GM21528 (cell line): Measurements from ENCODE around the gene TMPRSS9.

Source experiments
- ATAC-seq: cut with Tn5 transposase; IDR thresholded peaks from one replicate; pipeline ENCODE4 v1.9.1; 2021; ENCODE audit warnings: mild to moderate bottlenecking, moderate library complexity; ENCODE audit not compliant: unreplicated experiment, low FRiP score

TMPRSS9 gene

DNA sequence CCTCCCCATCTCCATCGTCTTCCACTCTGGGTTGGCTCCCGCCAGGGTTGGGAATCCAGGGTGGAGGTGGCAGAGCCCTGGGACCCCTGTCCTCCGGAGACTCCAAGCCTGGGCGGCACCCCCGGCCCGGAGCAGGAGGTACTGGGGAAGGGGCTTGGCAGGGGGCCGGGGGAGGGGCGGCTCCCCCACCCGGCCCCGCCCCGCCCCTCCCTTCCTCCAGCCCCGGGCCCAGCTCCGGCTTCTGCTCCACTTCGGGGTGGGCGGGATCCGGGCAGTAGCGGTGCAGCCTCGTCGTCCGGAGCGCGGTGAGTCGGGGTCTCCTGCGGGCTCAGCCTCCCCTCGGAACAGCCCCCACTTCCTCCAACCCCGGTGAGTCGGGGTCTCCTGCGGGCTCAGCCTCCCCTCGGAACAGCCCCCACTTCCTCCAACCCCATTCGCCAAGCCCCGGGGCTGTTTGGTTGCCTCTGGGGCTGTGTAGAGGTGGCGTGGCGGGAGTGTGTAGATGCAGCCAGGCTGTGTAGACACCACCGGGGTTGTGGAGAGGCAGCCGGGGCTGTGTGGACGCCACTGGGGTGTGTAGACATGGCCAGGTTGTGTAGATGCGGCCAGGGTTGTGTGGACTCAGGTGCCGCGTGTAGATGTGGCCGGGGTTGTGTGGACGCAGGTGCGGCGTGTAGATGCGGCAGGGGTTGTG lies at the start of gene TMPRSS9:
Gene TMPRSS9 (plus strand): TSS at position 274 of the 694 bp plus-strand sequence. CDS start 29,521 bp downstream, outside the sequence.
- no peak for ATAC-seq

DNA sequence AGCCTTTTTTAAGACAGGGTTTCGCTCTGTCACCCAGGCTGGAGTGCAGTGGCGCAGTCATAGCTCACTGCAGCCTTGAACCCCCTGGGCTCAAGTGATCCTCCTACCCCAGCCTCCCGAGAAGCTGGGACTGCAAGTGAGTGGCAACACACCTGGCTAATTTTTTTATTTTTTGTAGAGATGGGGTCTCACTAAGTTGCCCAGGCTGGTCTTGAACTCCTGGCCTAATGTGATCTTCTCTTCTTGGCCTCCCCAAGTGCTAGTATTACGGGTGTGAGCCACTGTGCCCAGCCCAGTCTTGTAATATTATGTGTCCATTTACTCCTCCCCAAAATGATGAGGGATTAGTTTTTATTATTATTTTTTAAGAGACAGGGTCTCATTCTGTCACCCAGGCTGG lies 49.0 kb upstream of the TMPRSS9 start:
- ATAC-seq: no peak

DNA sequence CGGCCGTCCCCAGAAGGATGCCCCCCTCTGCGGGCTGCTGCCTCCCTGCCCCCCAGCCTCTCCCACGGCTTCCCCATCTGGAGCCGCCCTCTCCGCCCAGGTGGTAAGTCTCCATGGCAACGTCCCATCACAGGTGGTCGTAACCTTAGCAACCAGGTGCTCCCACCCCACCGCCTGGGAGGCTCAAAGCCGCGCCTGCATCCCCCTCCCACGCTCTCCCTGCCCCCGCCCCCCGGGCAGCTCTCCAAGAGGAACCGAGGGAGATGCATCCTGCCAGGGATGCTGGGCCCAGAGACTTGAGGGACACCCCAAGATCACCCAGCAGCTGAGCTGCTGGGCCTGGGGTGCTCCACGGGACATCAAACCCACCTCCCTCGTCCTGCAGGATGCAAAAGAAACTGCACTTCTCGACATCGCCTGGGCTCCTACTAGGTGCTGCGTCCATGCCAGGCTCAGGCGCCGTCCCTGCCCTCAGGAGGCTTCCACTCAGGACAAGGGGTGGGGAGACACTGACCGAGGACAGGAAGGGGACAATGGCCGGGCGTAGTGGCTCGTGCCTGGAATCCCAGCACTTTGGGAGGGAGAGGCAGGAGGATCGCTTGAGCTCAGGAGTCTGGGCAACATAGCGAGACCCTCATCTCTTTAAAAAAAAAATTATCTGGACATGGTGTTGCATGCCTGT lies 47.1 kb upstream of the TMPRSS9 start:
- ATAC-seq: no peak

DNA sequence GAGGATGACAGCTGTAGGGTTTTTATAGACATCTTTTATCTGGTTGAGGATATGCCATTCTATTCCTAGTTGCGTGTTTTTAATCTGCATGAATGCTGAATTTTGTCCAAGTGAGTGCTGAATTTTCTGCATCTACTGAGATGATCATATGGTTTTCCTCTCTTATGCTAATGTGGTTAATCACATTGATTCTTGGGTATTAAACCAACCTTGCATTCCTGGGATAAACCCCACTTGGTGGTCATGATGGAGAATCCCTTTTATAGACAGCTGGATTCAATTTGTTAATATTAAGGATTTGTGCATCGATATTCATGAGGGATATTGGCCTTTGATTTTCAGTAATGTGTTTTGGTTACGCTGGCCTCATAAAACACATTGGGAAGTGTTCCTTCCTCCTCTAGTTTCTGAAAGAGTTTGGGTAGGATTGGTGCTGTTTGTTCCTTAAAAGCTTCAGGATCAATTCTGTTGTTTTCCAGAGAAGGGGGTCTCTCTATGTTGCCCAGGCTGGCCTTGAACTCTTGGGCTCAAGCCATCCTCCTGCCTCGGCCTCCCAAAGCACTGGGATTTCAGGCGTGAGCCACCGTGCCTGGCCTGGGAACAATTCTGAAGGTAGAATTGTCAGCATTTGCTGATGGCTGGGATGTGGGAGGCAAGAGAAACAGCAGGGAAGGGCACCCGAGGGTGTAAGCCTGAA lies 44.8 kb upstream of the TMPRSS9 start:
- no peak for ATAC-seq

DNA sequence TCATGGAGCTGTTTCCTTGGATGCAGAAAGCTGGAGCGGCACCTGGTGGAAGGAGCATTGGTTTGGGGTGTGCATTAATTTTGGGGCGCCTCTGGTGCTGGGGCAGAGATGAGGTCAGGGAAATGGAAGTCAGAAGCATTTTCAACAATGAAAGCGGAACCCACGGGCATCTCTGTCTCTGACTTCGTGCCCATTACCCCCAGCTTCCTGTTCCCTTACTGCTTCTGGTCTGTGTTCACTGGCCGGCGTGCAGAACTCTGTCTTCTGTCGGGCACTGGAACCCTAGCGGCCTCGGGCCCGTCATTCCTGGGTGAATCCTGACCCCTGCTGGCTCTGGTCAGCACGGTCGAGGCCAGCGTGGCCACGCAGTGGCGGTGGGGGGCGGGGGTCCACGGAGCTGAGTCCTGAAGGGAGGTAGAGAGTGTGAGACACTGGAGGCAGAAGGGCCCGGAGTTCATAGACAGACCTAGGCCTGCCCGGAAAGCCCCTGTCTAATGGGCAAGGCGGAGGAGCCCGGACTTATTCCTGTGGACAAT lies 44.2 kb upstream of the TMPRSS9 start:
- no peak for ATAC-seq

GRCh38 chr19:2317300-2317699 lies 42.8 kb upstream of the TMPRSS9 start:
- ATAC-seq: no peak

DNA sequence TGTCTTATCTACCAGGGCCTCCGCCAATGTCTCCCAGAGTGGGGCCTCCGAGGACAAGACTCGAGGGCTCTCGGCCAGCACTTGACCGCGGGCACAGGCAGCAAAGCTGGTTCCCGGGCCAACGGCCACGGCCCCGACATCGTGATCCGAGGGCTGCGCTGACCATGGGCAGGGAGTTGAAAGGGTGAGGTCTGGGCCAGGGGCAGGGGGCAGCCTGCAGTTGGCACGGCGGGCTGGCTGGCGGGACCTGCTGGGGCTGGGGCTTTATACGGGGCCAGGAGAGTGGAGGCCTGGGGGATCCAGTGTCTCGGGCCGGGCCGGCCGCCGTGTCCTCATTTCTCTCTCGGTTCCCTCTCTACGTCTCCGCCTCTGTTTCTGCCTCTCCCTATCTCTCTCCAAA lies 42.3 kb upstream of the TMPRSS9 start:
- no peak for ATAC-seq

GRCh38 chr19:2318923-2319322 lies 41.1 kb upstream of the TMPRSS9 start:
- no peak for ATAC-seq

DNA sequence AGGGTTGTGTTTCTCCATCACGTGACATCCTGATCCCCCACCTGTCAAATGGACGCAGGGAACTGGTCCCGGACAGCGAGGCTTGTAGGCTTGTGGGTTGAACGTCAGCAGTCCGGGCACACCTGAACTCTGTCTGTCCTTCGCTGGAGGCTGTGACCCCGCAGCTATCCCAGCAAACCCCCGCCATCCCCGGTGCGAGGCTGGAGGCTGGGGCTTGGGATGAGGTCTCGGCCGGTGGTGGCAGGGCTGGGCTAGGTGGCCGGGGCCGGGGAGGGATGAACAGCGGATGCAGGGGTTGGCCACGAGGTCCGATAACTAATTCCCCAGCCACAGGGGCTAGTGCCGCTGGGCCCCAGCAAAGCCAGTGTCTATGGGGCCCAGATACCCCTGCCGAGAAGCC lies 40.5 kb upstream of the TMPRSS9 start:
- no peak for ATAC-seq

- no peak for ATAC-seq
Observed at GRCh38 chr19:2320049-2320448, 40.0 kb upstream of the TMPRSS9 start.

GRCh38 chr19:2320939-2321338 lies 39.1 kb upstream of the TMPRSS9 start:
- no peak for ATAC-seq

DNA sequence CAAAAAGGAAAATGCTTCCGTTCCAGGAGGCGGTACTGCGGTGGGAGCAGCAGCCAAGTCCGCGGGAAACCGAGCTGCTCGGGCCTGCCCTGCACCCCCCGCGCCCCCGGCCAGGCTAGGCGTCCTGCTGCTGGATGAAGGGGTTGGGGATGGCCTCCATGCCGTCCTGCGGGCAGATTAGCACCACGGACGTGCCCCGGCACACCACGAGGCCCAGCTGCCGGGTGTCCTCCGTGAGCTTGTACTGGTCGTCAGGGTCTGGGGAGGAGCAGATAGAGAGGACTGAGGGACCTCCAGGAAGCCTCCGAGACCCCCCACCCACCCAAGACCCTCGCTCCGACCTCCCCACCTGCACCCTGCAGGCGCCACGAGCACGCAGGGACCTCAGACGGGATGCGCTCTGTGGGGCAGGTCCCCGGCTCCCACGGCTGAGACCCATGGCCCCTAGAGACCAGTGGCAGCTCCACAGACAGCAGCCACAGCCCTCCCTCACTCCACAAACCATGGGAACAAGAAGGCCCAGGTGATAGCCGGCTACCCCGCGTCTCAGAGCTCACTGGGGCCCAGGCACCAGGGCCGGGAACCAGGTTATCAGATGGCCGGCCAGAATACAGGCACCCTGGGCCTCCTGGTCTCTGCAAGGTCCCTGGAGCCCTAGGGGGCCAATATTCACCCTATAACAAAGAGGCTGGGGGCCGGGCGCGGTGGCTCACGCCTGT lies 38.3 kb upstream of the TMPRSS9 start:
- ATAC-seq: no peak

DNA sequence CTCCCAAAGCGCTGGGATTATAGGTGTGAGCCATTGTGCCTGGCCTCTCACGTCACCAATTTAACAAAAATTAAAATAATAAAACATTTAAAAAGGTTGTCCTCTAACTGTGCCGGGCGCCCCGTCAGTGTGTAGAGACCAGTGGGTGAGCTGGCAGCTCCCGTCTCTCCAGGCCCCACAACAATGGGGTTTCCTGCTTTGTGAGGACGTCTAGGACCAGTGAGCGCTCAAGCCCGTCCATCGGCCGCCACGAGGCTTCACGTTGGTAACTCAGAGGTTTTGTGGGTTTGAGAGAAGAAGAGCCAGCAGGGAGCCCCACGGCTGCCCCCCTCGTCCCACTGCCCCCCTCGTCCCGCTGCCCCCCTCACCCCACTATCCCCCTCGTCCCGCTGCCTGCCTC lies 36.4 kb upstream of the TMPRSS9 start:
- no peak for ATAC-seq

DNA sequence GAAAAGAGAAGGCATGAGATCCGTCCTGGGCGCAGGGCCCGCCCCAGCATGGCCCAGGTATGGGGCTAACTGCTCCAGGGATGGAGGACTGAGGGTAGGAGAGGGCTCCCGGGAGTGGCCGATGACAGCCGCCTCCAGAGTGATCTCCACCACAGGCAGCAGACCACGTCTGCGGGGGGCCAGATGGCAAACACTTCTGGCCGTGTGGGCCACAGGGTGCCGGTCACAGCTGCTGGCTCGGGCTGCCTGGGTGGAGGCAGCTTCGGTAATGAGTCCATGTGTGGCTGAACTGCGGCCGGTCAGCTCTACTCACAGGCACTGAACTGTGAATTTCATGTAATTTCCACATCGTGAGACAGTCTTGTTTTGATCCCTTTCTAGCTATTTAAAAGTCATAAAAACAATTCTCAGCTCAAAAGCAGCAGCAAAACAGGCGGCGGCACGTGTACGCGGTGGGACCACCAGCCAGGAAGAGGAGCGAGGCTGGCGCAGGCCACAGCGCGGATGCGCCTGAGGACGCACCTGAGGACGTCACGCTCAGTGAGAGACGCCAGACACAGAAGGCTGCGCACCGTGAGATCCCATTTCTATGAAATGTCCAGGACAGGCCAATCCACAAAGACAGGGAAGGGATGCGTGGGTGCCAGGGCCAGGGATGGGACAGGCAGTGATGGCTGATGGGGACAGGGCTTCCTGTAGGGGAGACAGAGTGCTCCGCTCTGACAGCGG lies 35.7 kb upstream of the TMPRSS9 start:
- no peak for ATAC-seq

DNA sequence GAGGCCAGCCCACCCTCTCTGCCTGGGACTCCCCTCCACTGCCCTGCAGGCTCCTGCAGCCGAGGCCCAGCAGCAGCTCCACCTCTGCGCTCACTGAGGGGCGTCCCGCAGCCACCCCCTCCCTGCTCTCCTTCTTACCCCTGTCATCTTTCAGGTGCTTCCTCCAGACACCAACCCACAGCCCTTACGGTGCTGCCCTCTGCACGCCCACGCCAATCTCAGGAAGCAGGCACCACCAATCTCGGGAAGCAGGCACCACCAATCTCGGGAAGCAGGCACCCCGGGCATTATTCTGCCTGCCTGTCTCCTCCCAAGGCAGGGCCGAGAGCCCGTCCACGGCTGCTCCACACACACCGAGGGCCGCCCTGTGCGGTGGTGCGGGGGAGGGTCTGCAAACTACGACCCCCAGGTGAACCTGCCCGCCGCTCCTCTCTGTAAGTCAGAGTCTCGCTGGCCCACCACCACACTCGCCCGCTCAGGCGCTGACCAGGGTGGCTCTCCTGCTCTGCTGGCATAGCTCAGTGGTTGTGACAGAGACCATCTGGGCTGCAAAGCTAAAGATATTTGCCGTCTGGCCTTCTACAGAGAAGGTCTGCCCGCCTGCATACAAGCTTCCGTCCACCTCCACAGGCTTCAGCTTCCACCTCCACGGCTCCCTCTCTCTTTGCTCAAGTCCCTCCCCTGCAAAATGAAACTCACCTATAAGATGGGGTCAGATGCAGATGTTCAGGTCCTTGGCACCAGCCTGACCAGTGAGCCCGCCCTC lies 34.6 kb upstream of the TMPRSS9 start:
- no peak for ATAC-seq

- no peak for ATAC-seq
Observed at GRCh38 chr19:2326699-2327360, 33.2 kb upstream of the TMPRSS9 start.

- ATAC-seq: peak; percentile 42
Observed at GRCh38 chr19:2327773-2328400, 32.2 kb upstream of the TMPRSS9 start.

GRCh38 chr19:2328401-2329148 lies 31.5 kb upstream of the TMPRSS9 start, which contains the start of the genes LSM7 and SPPL2B:
LSM7 (minus strand) TSS chr19:2328586; CDS start chr19:2328566, 20 bp downstream.
SPPL2B (plus strand) TSS chr19:2328684; CDS start chr19:2328710, 26 bp downstream.
- ATAC-seq: peak; percentile 57
